DND-41 (cell line): ENCODE results near the gene SMLR1.
"Not testable (repeated sequence)": the region's sequence is repeated elsewhere in the genome, so short reads cannot be mapped to it uniquely, and the experiment has no call there.

Source experiments
- ATAC-seq: fragments of 200-7000 bp; cut with Tn5 transposase; 3 replicates; pipeline ENCODE4 v1.9.1; 2021; ENCODE audit warnings: low read depth; ENCODE audit not compliant: insufficient read depth
- DNase-seq: peaks from one replicate; pipeline ENCODE4 v3.0.0-alpha.2; 2020
- H2AFZ ChIP-seq: 2 replicates; pipeline ENCODE4 v1.6.0; 2012; ENCODE audit warnings: low read depth, low read length
- H3K27ac ChIP-seq: 2 replicates; pipeline ENCODE4 v1.5.1; 2012; ENCODE audit warnings: low read length, inconsistent platforms
- H3K27me3 ChIP-seq: fragments of 200-600 bp; sonication (generic); 2 replicates; pipeline ENCODE4 v1.6.0; 2012; ENCODE audit warnings: low read length, mild to moderate bottlenecking, inconsistent platforms; ENCODE audit not compliant: insufficient read depth, poor library complexity
- H3K36me3 ChIP-seq: 2 replicates; pipeline ENCODE4 v1.5.1; 2012; ENCODE audit warnings: low read length, inconsistent platforms; ENCODE audit not compliant: insufficient read depth
- H3K4me1 ChIP-seq: 2 replicates; pipeline ENCODE4 v1.5.1; 2012; ENCODE audit warnings: mild to moderate bottlenecking, low read length; ENCODE audit not compliant: insufficient read depth
- H3K4me2 ChIP-seq: 2 replicates; pipeline ENCODE4 v1.6.0; 2012; ENCODE audit warnings: mild to moderate bottlenecking, moderate library complexity, low read length, inconsistent platforms; ENCODE audit not compliant: insufficient read depth
- H3K4me3 ChIP-seq, 2 experiments: fragments of 200-600 bp in 1 of 2; shearing (Covaris generic) in 1 of 2; 2 replicates each; pipeline ENCODE4 v1.5.1; 2012 to 2016; ENCODE audit warnings: inconsistent platforms in 2 of 2, low read length in 2 of 2, mild to moderate bottlenecking in 2 of 2, low read depth in 1 of 2, moderate library complexity in 1 of 2
- H3K79me2 ChIP-seq: 2 replicates; pipeline ENCODE4 v1.6.0; 2012; ENCODE audit warnings: low read length, inconsistent platforms; ENCODE audit not compliant: insufficient read depth
- H3K9ac ChIP-seq: 2 replicates; pipeline ENCODE4 v1.6.0; 2012; ENCODE audit warnings: low read depth, mild to moderate bottlenecking, inconsistent platforms, low read length, moderate library complexity
- H3K9me3 ChIP-seq: 2 replicates; pipeline ENCODE4 v1.5.1; 2012; ENCODE audit warnings: low read length, moderate library complexity, mild to moderate bottlenecking, inconsistent platforms; ENCODE audit not compliant: insufficient read depth, severe bottlenecking
- H4K20me1 ChIP-seq: 2 replicates; pipeline ENCODE4 v1.6.0; 2012; ENCODE audit warnings: low read length; ENCODE audit not compliant: insufficient read depth
- CTCF ChIP-seq: IDR thresholded peaks from 2 replicates; pipeline ENCODE4 v1.5.1; 2012; ENCODE audit warnings: borderline replicate concordance, low read length, moderate library complexity, mild to moderate bottlenecking; ENCODE audit not compliant: poor library complexity, severe bottlenecking; ENCODE audit errors: extremely low read depth
- EZH2 ChIP-seq: IDR thresholded peaks from 3 replicates; pipeline ENCODE4 v1.6.1; 2012; ENCODE audit warnings: borderline replicate concordance, low read depth, mild to moderate bottlenecking, moderate library complexity, low read length, inconsistent platforms; ENCODE audit not compliant: severe bottlenecking

The SMLR1 gene

DNA sequence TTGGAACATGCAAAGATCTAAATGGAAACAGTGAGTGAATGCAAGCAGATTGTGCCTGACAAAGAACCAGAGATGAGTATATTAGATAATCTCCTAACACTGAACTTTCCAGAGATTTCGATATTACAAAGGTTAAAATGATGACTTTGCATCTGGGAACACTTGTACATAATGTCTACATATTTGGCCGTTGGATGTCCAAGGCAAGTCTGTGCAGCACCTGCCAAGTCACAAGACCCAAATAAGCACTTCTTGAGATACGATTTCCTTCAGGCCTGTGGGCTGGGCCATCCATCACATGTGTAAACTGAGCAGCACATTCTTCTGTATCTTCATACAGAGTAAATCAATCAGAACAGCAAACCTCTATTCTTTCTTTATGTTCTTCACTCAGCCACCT, 32.5 kb upstream of the SMLR1 start:
- TF ChIP-seq CTCF (no peak), EZH2 (no peak)
- no peak overlapping the region for H3K4me3 ChIP-seq

DNA sequence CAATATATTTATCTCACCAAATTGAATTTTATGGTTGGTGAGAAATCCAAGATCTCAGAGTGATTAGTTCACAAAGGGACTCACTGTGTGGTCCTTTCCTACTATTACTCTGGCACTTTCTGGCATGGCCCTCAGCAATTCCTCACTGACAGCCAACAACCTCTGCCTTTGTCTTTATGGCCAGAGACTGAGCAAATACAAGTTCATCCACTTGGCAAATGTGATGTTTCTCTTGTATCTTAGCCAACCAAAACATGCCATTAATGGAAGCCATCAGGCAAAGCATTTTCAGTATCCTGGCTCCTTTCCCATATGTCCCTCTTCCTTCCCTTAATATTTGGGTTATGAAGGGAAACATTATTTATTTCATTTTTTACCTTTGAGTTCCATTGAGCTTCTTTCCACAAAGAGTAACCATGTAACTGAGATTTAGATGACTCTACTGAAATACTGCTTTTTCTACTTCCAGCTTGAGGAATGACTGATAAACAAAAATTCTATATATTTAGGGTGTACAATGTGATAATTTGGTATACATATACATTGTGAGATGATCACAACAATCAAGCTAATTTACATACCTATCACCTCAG, 30.8 kb upstream of the SMLR1 start:
- TF ChIP-seq EZH2 (no peak), CTCF (no peak)
- no peak overlapping the region for H3K4me3 ChIP-seq
- H3K4me1 ChIP-seq = no peaks in the 10 kb centered on the region
- no peaks in the 10 kb centered on the region for H3K36me3 ChIP-seq
- H4K20me1 ChIP-seq = no peaks in the 10 kb centered on the region
- H3K9ac ChIP-seq = no peak overlapping the region
- ATAC-seq (no peak), DNase-seq (no peak)
- H2AFZ ChIP-seq = no peak overlapping the region
- peaks cover 3% of the 10 kb centered on the region for H3K9me3 ChIP-seq
- H3K27me3 ChIP-seq = no peaks in the 10 kb centered on the region
- no peak overlapping the region for H3K27ac ChIP-seq
- H3K4me2 ChIP-seq = no peak overlapping the region
- H3K79me2 ChIP-seq = no peaks in the 10 kb centered on the region

More for the DNA sequence above, 32.5 kb upstream of the SMLR1 start:
- H3K36me3 ChIP-seq = no peaks in the 10 kb centered on the region
- H4K20me1 ChIP-seq = no peaks in the 10 kb centered on the region
- H3K4me1 ChIP-seq = no peaks in the 10 kb centered on the region
- H3K9ac ChIP-seq = no peak overlapping the region
- no peak overlapping the region for H2AFZ ChIP-seq
- ATAC-seq = no peak
- no peaks in the 10 kb centered on the region for H3K9me3 ChIP-seq
- no peak overlapping the region for H3K4me2 ChIP-seq
- H3K27ac ChIP-seq = no peak overlapping the region
- no peak for DNase-seq
- no peaks in the 10 kb centered on the region for H3K27me3 ChIP-seq
- H3K79me2 ChIP-seq = no peaks in the 10 kb centered on the region

DNA sequence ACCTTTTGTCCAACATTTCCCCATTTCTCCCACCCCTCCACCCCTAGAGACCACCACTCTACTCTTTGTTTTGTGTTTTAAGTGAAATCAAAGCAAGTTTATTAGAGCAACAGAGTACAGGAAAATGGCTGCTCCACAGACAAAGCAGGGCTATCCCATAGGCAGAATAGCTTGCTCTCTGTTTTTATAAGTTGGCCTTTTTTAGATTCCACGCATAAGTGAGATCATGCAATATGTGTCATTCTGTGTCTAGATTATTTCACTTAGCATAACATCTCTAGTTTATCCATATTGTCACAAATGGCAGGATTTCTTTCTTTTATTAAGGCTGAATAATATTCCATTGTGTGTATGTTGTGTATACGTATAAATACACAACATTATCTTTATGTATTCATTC, 30.1 kb upstream of the SMLR1 start:
- Histone ChIP-seq H2AFZ (no peak overlapping the region), H3K27me3 (no peaks in the 10 kb centered on the region), H3K79me2 (no peaks in the 10 kb centered on the region), H3K9me3 (peaks cover 3% of the 10 kb centered on the region), H3K4me1 (no peaks in the 10 kb centered on the region), H3K9ac (no peak overlapping the region), H3K27ac (no peak overlapping the region), H3K4me3 (no peak overlapping the region), H3K36me3 (no peaks in the 10 kb centered on the region), H3K4me2 (no peak overlapping the region), H4K20me1 (no peaks in the 10 kb centered on the region)
- no peak for ATAC-seq
- no peak for DNase-seq
- TF ChIP-seq CTCF = no peak
- TF ChIP-seq EZH2 = no peak

GRCh38 chr6:130801368-130801767, 25.8 kb upstream of the SMLR1 start:
- not testable (repeated sequence) for DNase-seq, H3K4me1 ChIP-seq, H4K20me1 ChIP-seq, H2AFZ ChIP-seq, H3K9ac ChIP-seq, H3K79me2 ChIP-seq, H3K9me3 ChIP-seq, H3K27me3 ChIP-seq, H3K36me3 ChIP-seq, ATAC-seq, H3K4me2 ChIP-seq, H3K4me3 ChIP-seq, H3K27ac ChIP-seq
